Stimulated activated CD8-positive, alpha-beta memory T cell treated with anti-CD3 and anti-CD28 coated beads, Interleukin-4, amount 100 ng/mL, for 4 hours (primary cell): ENCODE measurements around the gene ZNF70.
"Not testable (repeated sequence)": the region's sequence is repeated elsewhere in the genome, so short reads cannot be mapped to it uniquely, and the experiment has no call there.

Experiments used
- DNase-seq, 2 donors: peaks; one replicate each; pipeline ENCODE4 v3.0.0-alpha.2; 2020; ENCODE audit warnings: low read depth in 2 of 2, low spot score in 1 of 2

Gene ZNF70

GRCh38 chr22:23760056-23760455 lies 9.1 kb upstream of the ZNF70 start:
- no peak for DNase-seq

GRCh38 chr22:23759566-23759965 lies 8.7 kb upstream of the ZNF70 start:
- no peak for DNase-seq

- no peak for DNase-seq
These were observed 6.0 kb upstream of the ZNF70 start for GRCh38 chr22:23756891-23757290.

GRCh38 chr22:23755711-23756110 lies 4.8 kb upstream of the ZNF70 start:
- DNase-seq: no peak

GRCh38 chr22:23754980-23755636 lies 4.2 kb upstream of the ZNF70 start:
- no peak for DNase-seq

GRCh38 chr22:23754220-23754919 lies 3.5 kb upstream of the ZNF70 start, which contains the start of gene VPREB3:
Gene VPREB3 (minus strand): TSS chr22:23754425. CDS start chr22:23754363, 62 bp downstream.
- DNase-seq: no peak

- no peak for DNase-seq
These were observed 2.5 kb upstream of the ZNF70 start for GRCh38 chr22:23753385-23753784.

- no peak for DNase-seq
These were observed 1.8 kb upstream of the ZNF70 start for GRCh38 chr22:23752750-23753149.

GRCh38 chr22:23752090-23752691 lies 1.3 kb upstream of the ZNF70 start:
- DNase-seq: no peak

GRCh38 chr22:23751441-23751996 lies 607 bp upstream of the ZNF70 start:
- no peak for DNase-seq

GRCh38 chr22:23750367-23750713 lies 572 bp downstream of the ZNF70 start:
- no peak for DNase-seq

GRCh38 chr22:23749841-23750301 lies 1.0 kb downstream of the ZNF70 start:
- no peak for DNase-seq

GRCh38 chr22:23745791-23746190 lies 5.1 kb downstream of the ZNF70 start:
- DNase-seq: no peak

- no peak for DNase-seq
These were observed 6.4 kb downstream of the ZNF70 start for GRCh38 chr22:23744485-23744884.

- DNase-seq: no peak
These were observed 6.9 kb downstream of the ZNF70 start for GRCh38 chr22:23744001-23744400.

- DNase-seq: no peak
These were observed 7.6 kb downstream of the ZNF70 start for GRCh38 chr22:23743303-23743705.

- DNase-seq: no peak
These were observed 8.2 kb downstream of the ZNF70 start for GRCh38 chr22:23742505-23743264.

GRCh38 chr22:23737696-23738095 lies 13.2 kb downstream of the ZNF70 start:
- DNase-seq: no peak

- not testable (repeated sequence) for DNase-seq
These were observed 22.8 kb downstream of the ZNF70 start for GRCh38 chr22:23728108-23728507.

- DNase-seq: no peak
These were observed 28.2 kb downstream of the ZNF70 start for GRCh38 chr22:23722724-23723123.

- no peak for DNase-seq
These were observed 28.8 kb downstream of the ZNF70 start for GRCh38 chr22:23722160-23722559.
